ENCODE results near the gene CDK2AP2.
"Not testable (repeated sequence)": the region's sequence is repeated elsewhere in the genome, so short reads cannot be mapped to it uniquely, and the experiment has no call there.

Gene CDK2AP2

GRCh38 chr11:67468759-67469507 is 39.0 kb downstream of the CDK2AP2 start, which contains the start of gene TMEM134:
TMEM134 (minus strand) TSS chr11:67469251; CDS start chr11:67469192, 59 bp downstream.
- H3K4me3 ChIP-seq (replicated peaks; ENCODE audit: low read depth, low read length) = peak within 1 kb of the TSS; percentile 55
- TF ChIP-seq, protein P1, sequence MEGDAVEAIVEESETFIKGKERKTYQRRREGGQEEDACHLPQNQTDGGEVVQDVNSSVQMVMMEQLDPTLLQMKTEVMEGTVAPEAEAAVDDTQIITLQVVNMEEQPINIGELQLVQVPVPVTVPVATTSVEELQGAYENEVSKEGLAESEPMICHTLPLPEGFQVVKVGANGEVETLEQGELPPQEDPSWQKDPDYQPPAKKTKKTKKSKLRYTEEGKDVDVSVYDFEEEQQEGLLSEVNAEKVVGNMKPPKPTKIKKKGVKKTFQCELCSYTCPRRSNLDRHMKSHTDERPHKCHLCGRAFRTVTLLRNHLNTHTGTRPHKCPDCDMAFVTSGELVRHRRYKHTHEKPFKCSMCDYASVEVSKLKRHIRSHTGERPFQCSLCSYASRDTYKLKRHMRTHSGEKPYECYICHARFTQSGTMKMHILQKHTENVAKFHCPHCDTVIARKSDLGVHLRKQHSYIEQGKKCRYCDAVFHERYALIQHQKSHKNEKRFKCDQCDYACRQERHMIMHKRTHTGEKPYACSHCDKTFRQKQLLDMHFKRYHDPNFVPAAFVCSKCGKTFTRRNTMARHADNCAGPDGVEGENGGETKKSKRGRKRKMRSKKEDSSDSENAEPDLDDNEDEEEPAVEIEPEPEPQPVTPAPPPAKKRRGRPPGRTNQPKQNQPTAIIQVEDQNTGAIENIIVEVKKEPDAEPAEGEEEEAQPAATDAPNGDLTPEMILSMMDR (IDR thresholded peaks at IDR 0.05; ENCODE audit: low read depth, low read length, missing control alignments) = peak; percentile 31
- peak; percentile 62 for DNase-seq (ENCODE audit: extremely low read depth, low read depth)

DNA sequence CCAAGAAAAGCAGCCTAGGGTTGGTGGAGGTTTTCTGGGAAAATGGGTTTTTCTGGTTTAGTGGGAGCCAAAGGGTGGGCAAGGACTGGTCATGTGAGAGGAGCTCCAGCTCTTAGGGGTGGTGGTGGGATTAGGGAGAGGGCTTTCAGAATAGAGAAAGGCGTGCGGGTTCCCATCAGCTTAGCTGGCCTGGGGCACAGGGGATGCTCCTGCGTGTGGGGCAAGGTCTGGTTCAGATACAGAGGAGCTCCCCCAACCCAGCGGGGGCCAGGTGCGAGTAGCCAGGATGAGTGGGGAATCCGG is 39.6 kb downstream of the CDK2AP2 start:
- no peak for DNase-seq (ENCODE audit: extremely low read depth, low read depth)
- peak overlapping the region; percentile 55 for H3K4me3 ChIP-seq (replicated peaks; ENCODE audit: low read depth, low read length)
- TF ChIP-seq, protein P1 (IDR thresholded peaks at IDR 0.05; ENCODE audit: low read depth, low read length, missing control alignments) = no peak

DNA sequence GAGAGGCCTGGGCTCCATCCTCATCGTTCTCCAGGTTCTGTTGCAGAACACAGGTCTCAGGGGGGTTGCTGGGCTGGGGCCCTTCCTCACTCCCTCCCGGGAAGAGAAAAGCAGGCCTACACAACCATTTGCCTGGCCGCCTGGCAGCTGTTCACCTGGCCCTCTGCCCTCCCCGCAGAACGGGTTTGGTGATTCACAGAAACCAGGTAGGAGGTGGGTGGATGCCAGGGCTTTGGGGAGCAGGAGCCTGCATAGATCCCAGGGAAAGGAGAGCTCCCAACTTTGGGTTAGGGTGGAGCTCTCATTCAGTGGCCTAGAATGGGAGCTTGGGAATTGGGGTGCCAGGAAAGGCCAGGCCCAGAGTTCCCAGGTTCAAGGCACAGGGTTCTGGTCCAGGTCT is 39.9 kb downstream of the CDK2AP2 start:
- TF ChIP-seq, protein P1 (IDR thresholded peaks at IDR 0.05; ENCODE audit: low read depth, low read length, missing control alignments) = no peak
- peak overlapping the region; percentile 55 for H3K4me3 ChIP-seq (replicated peaks; ENCODE audit: low read depth, low read length)
- DNase-seq (ENCODE audit: extremely low read depth, low read depth) = no peak

DNA sequence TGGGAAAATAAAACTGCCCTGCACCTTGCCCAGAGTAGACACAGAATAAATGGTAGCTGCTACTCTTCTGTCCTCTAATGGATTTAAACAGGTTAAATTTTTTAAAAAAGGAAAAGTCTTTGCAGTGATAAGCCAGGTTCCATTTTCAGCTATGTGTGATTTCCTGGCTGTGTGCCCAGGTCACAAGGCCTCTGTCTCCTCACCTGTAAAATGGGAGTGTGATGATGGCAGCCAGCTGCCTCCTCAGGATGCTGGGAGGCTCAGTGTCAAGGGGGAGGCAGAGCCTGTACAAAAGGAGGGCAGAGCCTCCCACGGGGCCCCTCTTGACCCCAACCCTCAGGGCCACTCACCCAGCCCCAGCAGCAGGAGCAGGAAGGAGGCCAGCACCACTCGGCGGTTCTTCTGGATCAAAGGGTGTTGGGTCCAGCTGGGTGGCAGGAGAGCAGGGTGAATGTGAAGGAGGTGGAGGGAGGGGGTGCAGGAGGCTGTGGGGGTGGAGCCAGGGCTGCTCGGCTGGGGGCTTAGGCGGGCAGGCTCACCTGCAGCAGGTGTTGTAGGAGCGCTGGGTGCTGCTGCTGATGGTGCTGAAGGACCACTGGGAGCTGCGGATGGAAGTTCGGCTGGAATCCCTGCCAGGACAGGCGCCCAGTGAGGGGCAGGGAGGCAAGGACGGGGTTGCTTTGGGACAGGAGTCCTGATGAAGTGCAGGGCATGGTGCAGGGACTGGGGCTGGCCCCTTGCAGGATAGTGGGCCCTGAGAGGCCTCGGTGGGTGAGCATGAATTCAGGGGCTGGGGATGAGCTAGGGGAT is 40.8 kb downstream of the CDK2AP2 start:
- TF ChIP-seq, protein P1 (IDR thresholded peaks at IDR 0.05; ENCODE audit: low read depth, low read length, missing control alignments) = no peak
- H3K4me3 ChIP-seq (replicated peaks; ENCODE audit: low read depth, low read length) = no peak overlapping the region
- DNase-seq (ENCODE audit: extremely low read depth, low read depth) = no peak

DNA sequence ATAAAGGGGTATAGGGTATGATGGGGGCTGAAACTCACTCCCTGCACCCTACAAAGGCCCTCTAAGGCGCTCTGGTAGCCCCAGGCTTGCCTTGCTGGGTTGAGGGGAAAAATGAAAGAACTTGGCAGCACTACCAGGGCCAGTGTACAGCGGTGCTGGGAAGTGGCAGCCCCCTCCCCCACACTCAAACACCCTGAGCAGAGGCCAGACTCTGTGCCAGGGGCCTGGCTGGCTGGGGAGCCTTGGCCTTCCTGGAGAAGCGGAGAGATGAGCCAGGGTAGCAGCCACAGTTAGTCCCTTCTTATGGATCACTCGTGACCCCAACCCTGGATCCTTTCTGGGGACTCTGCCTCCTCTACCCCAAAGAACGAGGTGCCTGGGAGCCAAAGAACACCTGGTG is 41.6 kb downstream of the CDK2AP2 start:
- TF ChIP-seq, protein P1 (IDR thresholded peaks at IDR 0.05; ENCODE audit: low read depth, low read length, missing control alignments) = no peak
- DNase-seq (ENCODE audit: extremely low read depth, low read depth) = no peak
- no peak overlapping the region for H3K4me3 ChIP-seq (replicated peaks; ENCODE audit: low read depth, low read length)

GRCh38 chr11:67465530-67465929 is 42.4 kb downstream of the CDK2AP2 start:
- peak overlapping the region; percentile 51 for H3K4me3 ChIP-seq (replicated peaks; ENCODE audit: low read depth, low read length)
- not testable (repeated sequence) for DNase-seq (ENCODE audit: extremely low read depth, low read depth)

- H3K4me3 ChIP-seq (replicated peaks; ENCODE audit: low read depth, low read length) = peak overlapping the region; percentile 51
- DNase-seq (ENCODE audit: extremely low read depth, low read depth) = no peak
- TF ChIP-seq, protein P1 (IDR thresholded peaks at IDR 0.05; ENCODE audit: low read depth, low read length, missing control alignments) = no peak
Observed at GRCh38 chr11:67465189-67465510, 42.8 kb downstream of the CDK2AP2 start.
